ENCODE results near the gene AARSD1. TPM values are rescaled to one million over a fixed set of nuclear protein-coding genes. Genes with fewer than 3 reads are reported as not detected.
"Not testable (repeated sequence)": the region's sequence is repeated elsewhere in the genome, so short reads cannot be mapped to it uniquely, and the experiment has no call there.

AARSD1 gene
- total RNA-seq, 4 donors from 2014 or later, result 12.6 to 33.5 (median 26.5) TPM

- Histone ChIP-seq H3K36me3 (no peaks in the 10 kb centered on the region), H3K4me3 (no peak overlapping the region), H3K27ac (no peak overlapping the region), H3K9me3 (no peaks in the 10 kb centered on the region), H3K4me1 (peaks cover 0 to 28% (median 0%) of the 10 kb centered on the region in 4 donors), H3K27me3 (no peaks in the 10 kb centered on the region)
- no peak for TF ChIP-seq POLR2A (IDR thresholded peaks at IDR 0.05)
- no peak for TF ChIP-seq CTCF (IDR thresholded peaks at IDR 0.05)
- DNase-seq, result no peak
These were observed 45.2 kb downstream of the AARSD1 start for GRCh38 chr17:42918902-42919521.

GRCh38 chr17:42917236-42917603, 47.0 kb downstream of the AARSD1 start:
- H3K36me3 ChIP-seq, result no peaks in the 10 kb centered on the region
- no peak for DNase-seq
- peaks cover 0 to 28% (median 0%) of the 10 kb centered on the region in 4 donors for H3K4me1 ChIP-seq
- TF ChIP-seq CTCF (IDR thresholded peaks at IDR 0.05), result no peak
- TF ChIP-seq POLR2A (IDR thresholded peaks at IDR 0.05), result no peak
- no peaks in the 10 kb centered on the region for H3K9me3 ChIP-seq
- H3K4me3 ChIP-seq, result no peak overlapping the region
- no peaks in the 10 kb centered on the region for H3K27me3 ChIP-seq
- no peak overlapping the region for H3K27ac ChIP-seq

- H3K27ac ChIP-seq, H3K27me3 ChIP-seq: not testable (repeated sequence)
- peaks cover 0 to 27% (median 0%) of the 10 kb centered on the region in 4 donors for H3K4me1 ChIP-seq
These were observed 47.6 kb downstream of the AARSD1 start for GRCh38 chr17:42916388-42917235.

GRCh38 chr17:42915288-42915687, 49.0 kb downstream of the AARSD1 start:
- not testable (repeated sequence) for H3K9me3 ChIP-seq, DNase-seq, H3K36me3 ChIP-seq, H3K27ac ChIP-seq, H3K4me3 ChIP-seq, H3K27me3 ChIP-seq
- peaks cover 0 to 14% (median 0%) of the 10 kb centered on the region in 4 donors for H3K4me1 ChIP-seq

More at GRCh38 chr17:42916388-42917235, 47.6 kb downstream of the AARSD1 start:
- not testable (repeated sequence) for DNase-seq, H3K36me3 ChIP-seq, H3K4me3 ChIP-seq, H3K9me3 ChIP-seq

- H3K27me3 ChIP-seq, result peaks cover 0 to 4% of the 10 kb centered on the region in 2 donors
- peaks cover 0 to 8% (median 0%) of the 10 kb centered on the region in 3 donors for H3K36me3 ChIP-seq
- no peaks in the 10 kb centered on the region for H3K9me3 ChIP-seq
- peaks cover 0 to 6% (median 0%) of the 10 kb centered on the region in 4 donors for H3K4me1 ChIP-seq
- H3K4me3 ChIP-seq, result no peak overlapping the region
- no peak for DNase-seq
- H3K27ac ChIP-seq, result no peak overlapping the region
- TF ChIP-seq POLR2A (IDR thresholded peaks at IDR 0.05) (no peak), CTCF (IDR thresholded peaks at IDR 0.05) (no peak)
These were observed 50.2 kb downstream of the AARSD1 start for GRCh38 chr17:42913981-42914617.

- Histone ChIP-seq H3K9me3 (no peaks in the 10 kb centered on the region), H3K36me3 (peaks cover 0 to 8% (median 0%) of the 10 kb centered on the region in 3 donors), H3K4me3 (no peak overlapping the region), H3K4me1 (peaks cover 0 to 6% (median 0%) of the 10 kb centered on the region in 4 donors), H3K27me3 (peaks cover 0 to 4% of the 10 kb centered on the region in 2 donors), H3K27ac (no peak overlapping the region)
- DNase-seq, result no peak
- no peak for TF ChIP-seq POLR2A (IDR thresholded peaks at IDR 0.05)
- TF ChIP-seq CTCF (IDR thresholded peaks at IDR 0.05), result no peak
These were observed 50.7 kb downstream of the AARSD1 start for GRCh38 chr17:42913522-42913921.

All from Peyer's patch (tissue), 4 donors.